K562 (cell line): ENCODE measurements around the gene SND1. TPM values are rescaled to one million over a fixed set of nuclear protein-coding genes. Genes with fewer than 3 reads are reported as not detected.

ENCODE experiments used
- ARID1B ChIP-seq: fragments of 450-650 bp; IDR thresholded peaks from 2 replicates; pipeline ENCODE4 v1.6.1; 2016; ENCODE audit warnings: antibody characterized with exemption, mild to moderate bottlenecking, inconsistent platforms
- CHD4 ChIP-seq: fragments of 200-600 bp; sonication (generic); IDR thresholded peaks from 3 replicates; pipeline ENCODE4 v1.6.1; 2012; ENCODE audit warnings: low read depth, mild to moderate bottlenecking, mixed read lengths, low read length, inconsistent platforms; ENCODE audit not compliant: insufficient read depth, insufficient replicate concordance, poor library complexity, severe bottlenecking
- MTA1 ChIP-seq: fragments of 450-650 bp; IDR thresholded peaks from 2 replicates; pipeline ENCODE4 v1.6.1; 2017; ENCODE audit warnings: borderline replicate concordance
- SREBF1 ChIP-seq: fragments of 150-350 bp; IDR thresholded peaks from 2 replicates; pipeline ENCODE4 v1.6.1; 2014; ENCODE audit warnings: antibody characterized with exemption, low read depth, low read length, borderline replicate concordance
- STAT5A ChIP-seq: IDR thresholded peaks from 2 replicates; pipeline ENCODE4 v1.6.1; 2012; ENCODE audit warnings: low read length, inconsistent platforms, borderline replicate concordance
- TCF7L2 ChIP-seq: fragments of 150-350 bp; IDR thresholded peaks from 2 replicates; pipeline ENCODE4 v1.6.1; 2016; ENCODE audit warnings: low read depth, mild to moderate bottlenecking, low read length, moderate library complexity
- ZKSCAN8 ChIP-seq: fragments of 200-800 bp; sonication (Bioruptor generic); IDR thresholded peaks from 2 replicates; pipeline ENCODE4 v1.6.1; 2016; ENCODE audit warnings: missing genetic modification characterization, missing compliant biosample characterization
- ZNF133 ChIP-seq: fragments of 250-450 bp; sonication (Bioruptor Pico); IDR thresholded peaks from 2 replicates; pipeline ENCODE4 v1.4.0; 2020; ENCODE audit warnings: mild to moderate bottlenecking
- ZNF184 ChIP-seq: sonication (generic); formaldehyde crosslinking; IDR thresholded peaks from 2 replicates; pipeline ENCODE4 v1.5.0; 2020; ENCODE audit warnings: missing genetic modification reagents
- ZNF316 ChIP-seq: fragments of 450-650 bp; IDR thresholded peaks from 2 replicates; pipeline ENCODE4 v1.6.1; 2016
- polyA plus RNA-seq, 8 experiments: library from polyadenylated mRNA; depleted of rRNA in 4 of 8; stranded (reverse) in 5 of 8; unstranded in 3 of 8; fragments of >200 nt; fragmentation: Nextera tagmentation in 2 of 8; fragmentation: Illumina TruSeq in 1 of 8; extraction: Ambion mirVana in 2 of 8; extraction: Trizol in 1 of 8; gene quantifications; 2 replicates each; pipeline versions ENCODE4 v1.2.1 to v1.2.3, GENCODE V29; 2011 to 2014; ENCODE audit warnings: inconsistent platforms in 1 of 8, missing spikeins in 1 of 8
- total RNA-seq, 7 experiments: library from RNA; depleted of rRNA in 6 of 7; stranded (reverse); fragments of >200 nt in 6 of 7; fragmentation: Illumina TruSeq in 2 of 7; extraction: Trizol in 2 of 7; gene quantifications; 2 replicates each; pipeline versions ENCODE4 v1.2.1 to v1.2.3, GENCODE V29; 2011 to 2021; ENCODE audit warnings: low replicate concordance in 1 of 7
- TF ChIP-seq, protein P1 (sequence below): sonication (generic); formaldehyde crosslinking; IDR thresholded peaks from 2 replicates; pipeline ENCODE4 v1.8.0; 2022; ENCODE audit warnings: missing genetic modification reagents, mild to moderate bottlenecking, borderline replicate concordance
- TF ChIP-seq, protein P2 (sequence below): fragments of 450-650 bp; IDR thresholded peaks from 2 replicates; pipeline ENCODE4 v1.6.1; 2016; ENCODE audit warnings: low read depth, mild to moderate bottlenecking, moderate library complexity
- TF ChIP-seq, protein P3 (sequence below): fragments of 250-450 bp; sonication (Bioruptor Pico); IDR thresholded peaks from 2 replicates; pipeline ENCODE4 v1.9.0; 2021; ENCODE audit warnings: mild to moderate bottlenecking
- TF ChIP-seq, protein P4 (sequence below): fragments of 250-450 bp; sonication (Bioruptor Pico); IDR thresholded peaks from 2 replicates; pipeline ENCODE4 v1.8.0; 2021; ENCODE audit warnings: moderate library complexity, mild to moderate bottlenecking, inconsistent platforms
- TF ChIP-seq, protein P5 (sequence below), 2 experiments: fragments of 450-650 bp in 1 of 2; sonication (generic) in 1 of 2; formaldehyde crosslinking in 1 of 2; IDR thresholded peaks; 2 replicates each; pipeline versions ENCODE4 v1.7.1 to v1.9.0; 2016 to 2022; ENCODE audit warnings: inconsistent platforms in 1 of 2, mild to moderate bottlenecking in 1 of 2, missing genetic modification reagents in 1 of 2

The SND1 gene
- total and polyA plus RNA-seq, 9 of the 15 experiments (the other 6 are each of a cell fraction or from before 2014, with no cell fraction given), result 46.5 to 307 (median 191) TPM

DNA sequence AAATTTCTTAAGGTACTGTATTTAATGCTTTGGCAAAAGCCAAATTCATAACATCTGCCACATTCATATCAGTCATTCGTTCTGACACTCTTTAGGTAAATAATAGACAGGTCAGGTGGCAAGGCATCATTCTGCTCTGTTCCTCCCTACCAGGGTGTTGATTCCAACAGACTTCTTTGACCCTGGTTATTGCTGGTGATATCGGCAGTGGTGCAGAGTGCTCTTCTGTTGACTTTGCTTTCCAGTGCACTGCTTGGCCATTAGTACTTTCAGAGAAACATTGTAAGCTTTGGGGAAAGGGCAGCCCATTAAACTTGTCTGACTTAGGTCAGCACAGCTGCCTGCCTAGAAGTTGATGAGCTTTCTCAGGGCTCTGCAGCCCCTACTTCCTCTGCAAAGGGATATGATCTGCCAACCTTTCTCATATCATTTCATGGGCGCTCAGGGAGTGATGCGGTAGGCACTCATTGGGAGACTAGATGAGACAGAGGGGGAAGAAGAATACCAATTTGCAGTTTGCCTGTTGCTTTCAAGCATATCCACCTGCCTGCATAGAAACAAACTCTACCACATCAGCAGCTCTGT is 240.0 kb downstream of the SND1 start (continued):
- TF ChIP-seq SREBF1, result no peak
- TF ChIP-seq, protein P1, sequence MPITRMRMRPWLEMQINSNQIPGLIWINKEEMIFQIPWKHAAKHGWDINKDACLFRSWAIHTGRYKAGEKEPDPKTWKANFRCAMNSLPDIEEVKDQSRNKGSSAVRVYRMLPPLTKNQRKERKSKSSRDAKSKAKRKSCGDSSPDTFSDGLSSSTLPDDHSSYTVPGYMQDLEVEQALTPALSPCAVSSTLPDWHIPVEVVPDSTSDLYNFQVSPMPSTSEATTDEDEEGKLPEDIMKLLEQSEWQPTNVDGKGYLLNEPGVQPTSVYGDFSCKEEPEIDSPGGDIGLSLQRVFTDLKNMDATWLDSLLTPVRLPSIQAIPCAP (CRISPR knock-in tag), result no peak
- TF ChIP-seq ARID1B, result no peak
- no peak for TF ChIP-seq STAT5A
- TF ChIP-seq, protein P2, sequence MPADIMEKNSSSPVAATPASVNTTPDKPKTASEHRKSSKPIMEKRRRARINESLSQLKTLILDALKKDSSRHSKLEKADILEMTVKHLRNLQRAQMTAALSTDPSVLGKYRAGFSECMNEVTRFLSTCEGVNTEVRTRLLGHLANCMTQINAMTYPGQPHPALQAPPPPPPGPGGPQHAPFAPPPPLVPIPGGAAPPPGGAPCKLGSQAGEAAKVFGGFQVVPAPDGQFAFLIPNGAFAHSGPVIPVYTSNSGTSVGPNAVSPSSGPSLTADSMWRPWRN, result no peak
- TF ChIP-seq, protein P3, sequence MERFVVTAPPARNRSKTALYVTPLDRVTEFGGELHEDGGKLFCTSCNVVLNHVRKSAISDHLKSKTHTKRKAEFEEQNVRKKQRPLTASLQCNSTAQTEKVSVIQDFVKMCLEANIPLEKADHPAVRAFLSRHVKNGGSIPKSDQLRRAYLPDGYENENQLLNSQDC (CRISPR knock-in tag), result no peak
- TF ChIP-seq TCF7L2, result no peak
- TF ChIP-seq, protein P4, sequence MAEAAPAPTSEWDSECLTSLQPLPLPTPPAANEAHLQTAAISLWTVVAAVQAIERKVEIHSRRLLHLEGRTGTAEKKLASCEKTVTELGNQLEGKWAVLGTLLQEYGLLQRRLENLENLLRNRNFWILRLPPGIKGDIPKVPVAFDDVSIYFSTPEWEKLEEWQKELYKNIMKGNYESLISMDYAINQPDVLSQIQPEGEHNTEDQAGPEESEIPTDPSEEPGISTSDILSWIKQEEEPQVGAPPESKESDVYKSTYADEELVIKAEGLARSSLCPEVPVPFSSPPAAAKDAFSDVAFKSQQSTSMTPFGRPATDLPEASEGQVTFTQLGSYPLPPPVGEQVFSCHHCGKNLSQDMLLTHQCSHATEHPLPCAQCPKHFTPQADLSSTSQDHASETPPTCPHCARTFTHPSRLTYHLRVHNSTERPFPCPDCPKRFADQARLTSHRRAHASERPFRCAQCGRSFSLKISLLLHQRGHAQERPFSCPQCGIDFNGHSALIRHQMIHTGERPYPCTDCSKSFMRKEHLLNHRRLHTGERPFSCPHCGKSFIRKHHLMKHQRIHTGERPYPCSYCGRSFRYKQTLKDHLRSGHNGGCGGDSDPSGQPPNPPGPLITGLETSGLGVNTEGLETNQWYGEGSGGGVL (CRISPR knock-in tag), result no peak
- TF ChIP-seq, protein P5, sequence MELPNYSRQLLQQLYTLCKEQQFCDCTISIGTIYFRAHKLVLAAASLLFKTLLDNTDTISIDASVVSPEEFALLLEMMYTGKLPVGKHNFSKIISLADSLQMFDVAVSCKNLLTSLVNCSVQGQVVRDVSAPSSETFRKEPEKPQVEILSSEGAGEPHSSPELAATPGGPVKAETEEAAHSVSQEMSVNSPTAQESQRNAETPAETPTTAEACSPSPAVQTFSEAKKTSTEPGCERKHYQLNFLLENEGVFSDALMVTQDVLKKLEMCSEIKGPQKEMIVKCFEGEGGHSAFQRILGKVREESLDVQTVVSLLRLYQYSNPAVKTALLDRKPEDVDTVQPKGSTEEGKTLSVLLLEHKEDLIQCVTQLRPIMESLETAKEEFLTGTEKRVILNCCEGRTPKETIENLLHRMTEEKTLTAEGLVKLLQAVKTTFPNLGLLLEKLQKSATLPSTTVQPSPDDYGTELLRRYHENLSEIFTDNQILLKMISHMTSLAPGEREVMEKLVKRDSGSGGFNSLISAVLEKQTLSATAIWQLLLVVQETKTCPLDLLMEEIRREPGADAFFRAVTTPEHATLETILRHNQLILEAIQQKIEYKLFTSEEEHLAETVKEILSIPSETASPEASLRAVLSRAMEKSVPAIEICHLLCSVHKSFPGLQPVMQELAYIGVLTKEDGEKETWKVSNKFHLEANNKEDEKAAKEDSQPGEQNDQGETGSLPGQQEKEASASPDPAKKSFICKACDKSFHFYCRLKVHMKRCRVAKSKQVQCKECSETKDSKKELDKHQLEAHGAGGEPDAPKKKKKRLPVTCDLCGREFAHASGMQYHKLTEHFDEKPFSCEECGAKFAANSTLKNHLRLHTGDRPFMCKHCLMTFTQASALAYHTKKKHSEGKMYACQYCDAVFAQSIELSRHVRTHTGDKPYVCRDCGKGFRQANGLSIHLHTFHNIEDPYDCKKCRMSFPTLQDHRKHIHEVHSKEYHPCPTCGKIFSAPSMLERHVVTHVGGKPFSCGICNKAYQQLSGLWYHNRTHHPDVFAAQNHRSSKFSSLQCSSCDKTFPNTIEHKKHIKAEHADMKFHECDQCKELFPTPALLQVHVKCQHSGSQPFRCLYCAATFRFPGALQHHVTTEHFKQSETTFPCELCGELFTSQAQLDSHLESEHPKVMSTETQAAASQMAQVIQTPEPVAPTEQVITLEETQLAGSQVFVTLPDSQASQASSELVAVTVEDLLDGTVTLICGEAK (IDR thresholded peaks at IDR 0.05), result no peak
- TF ChIP-seq, protein P5 (CRISPR knock-in tag; IDR thresholded peaks at IDR 0.05), result no peak
- no peak for TF ChIP-seq ZNF184 (CRISPR knock-in tag)
- no peak for TF ChIP-seq ZNF316
- no peak for TF ChIP-seq ZNF133 (CRISPR knock-in tag)
- TF ChIP-seq CHD4, result no peak
- no peak for TF ChIP-seq ZKSCAN8 (CRISPR knock-in tag)
- no peak for TF ChIP-seq MTA1
